ENCODE data around the gene SGCD. TPM values are rescaled to one million over a fixed set of nuclear protein-coding genes. Genes with fewer than 3 reads are reported as not detected.

The SGCD gene
- total RNA-seq, result 6.0 TPM
- long read RNA-seq, partial matches to known transcripts, result 0 of 5 reads
- long read RNA-seq, other reads (novel, unspliced or antisense), result 4 of 5 reads

DNA sequence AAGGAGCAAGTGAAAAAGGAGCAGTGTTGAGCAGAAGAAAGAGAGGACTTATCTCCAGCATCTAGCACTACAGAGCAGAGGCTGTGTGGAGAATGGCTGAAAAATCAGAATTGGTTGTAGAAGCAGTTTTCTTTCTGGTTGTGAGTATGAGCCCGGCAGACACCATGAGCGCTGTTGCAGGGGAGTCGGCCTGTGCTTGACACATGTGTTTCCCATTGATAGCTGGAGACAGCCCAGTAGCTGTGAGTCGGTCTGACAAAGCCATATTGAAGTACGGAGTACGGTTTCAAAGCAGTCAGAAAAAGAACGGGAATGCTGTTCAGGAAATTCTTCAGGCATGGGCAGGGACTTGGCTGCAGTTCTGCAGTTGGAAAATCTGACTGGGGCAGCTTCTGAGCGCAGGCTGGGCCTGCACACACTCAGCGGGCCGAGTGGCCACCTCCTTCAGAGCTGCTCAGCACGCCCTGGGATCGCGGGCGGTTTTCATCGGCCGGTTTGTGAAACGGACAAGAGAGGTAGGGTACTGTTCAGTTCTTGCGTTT is at the start of gene SGCD:
Gene SGCD (plus strand): TSS at position 447 of the 542 bp plus-strand sequence.
- Histone ChIP-seq H3K36me3 (no peaks in the 10 kb centered on the region), H3K4me1 (peaks cover 4% of the 10 kb centered on the region), H3K27ac (peak within 1 kb of the TSS; percentile 51), H3K9me3 (no peaks in the 10 kb centered on the region), H3K27me3 (ENCODE audit: low read depth) (no peaks in the 10 kb centered on the region), H3K4me3 (peak within 1 kb of the TSS; percentile 43)
- intact Hi-C loops (cut with DNase I), result no loop called here
- ATAC-seq (peak; percentile 77 to 87), DNase-seq (peak; percentile 47)
- TF ChIP-seq, protein P1, sequence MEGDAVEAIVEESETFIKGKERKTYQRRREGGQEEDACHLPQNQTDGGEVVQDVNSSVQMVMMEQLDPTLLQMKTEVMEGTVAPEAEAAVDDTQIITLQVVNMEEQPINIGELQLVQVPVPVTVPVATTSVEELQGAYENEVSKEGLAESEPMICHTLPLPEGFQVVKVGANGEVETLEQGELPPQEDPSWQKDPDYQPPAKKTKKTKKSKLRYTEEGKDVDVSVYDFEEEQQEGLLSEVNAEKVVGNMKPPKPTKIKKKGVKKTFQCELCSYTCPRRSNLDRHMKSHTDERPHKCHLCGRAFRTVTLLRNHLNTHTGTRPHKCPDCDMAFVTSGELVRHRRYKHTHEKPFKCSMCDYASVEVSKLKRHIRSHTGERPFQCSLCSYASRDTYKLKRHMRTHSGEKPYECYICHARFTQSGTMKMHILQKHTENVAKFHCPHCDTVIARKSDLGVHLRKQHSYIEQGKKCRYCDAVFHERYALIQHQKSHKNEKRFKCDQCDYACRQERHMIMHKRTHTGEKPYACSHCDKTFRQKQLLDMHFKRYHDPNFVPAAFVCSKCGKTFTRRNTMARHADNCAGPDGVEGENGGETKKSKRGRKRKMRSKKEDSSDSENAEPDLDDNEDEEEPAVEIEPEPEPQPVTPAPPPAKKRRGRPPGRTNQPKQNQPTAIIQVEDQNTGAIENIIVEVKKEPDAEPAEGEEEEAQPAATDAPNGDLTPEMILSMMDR (IDR thresholded peaks at IDR 0.05), result no peak

GRCh38 chr5:156277290-156277689 is 49.7 kb upstream of the SGCD start:
- Histone ChIP-seq H3K36me3 (no peaks in the 10 kb centered on the region), H3K9me3 (no peaks in the 10 kb centered on the region), H3K4me3 (no peak overlapping the region), H3K27ac (no peak overlapping the region), H3K27me3 (ENCODE audit: low read depth) (no peaks in the 10 kb centered on the region), H3K4me1 (no peaks in the 10 kb centered on the region)
- intact Hi-C loops (cut with DNase I), result no loop called here
- DNase-seq (no peak), ATAC-seq (no peak)
- TF ChIP-seq, protein P1 (IDR thresholded peaks at IDR 0.05), result no peak

GRCh38 chr5:156295431-156295830 is 31.5 kb upstream of the SGCD start:
- TF ChIP-seq, protein P1 (IDR thresholded peaks at IDR 0.05), result no peak
- Histone ChIP-seq H3K4me1 (no peaks in the 10 kb centered on the region), H3K36me3 (no peaks in the 10 kb centered on the region), H3K27ac (no peak overlapping the region), H3K9me3 (no peaks in the 10 kb centered on the region), H3K4me3 (no peak overlapping the region), H3K27me3 (ENCODE audit: low read depth) (no peaks in the 10 kb centered on the region)
- intact Hi-C loops (cut with DNase I), result no loop called here
- ATAC-seq (no peak), DNase-seq (no peak)

DNA sequence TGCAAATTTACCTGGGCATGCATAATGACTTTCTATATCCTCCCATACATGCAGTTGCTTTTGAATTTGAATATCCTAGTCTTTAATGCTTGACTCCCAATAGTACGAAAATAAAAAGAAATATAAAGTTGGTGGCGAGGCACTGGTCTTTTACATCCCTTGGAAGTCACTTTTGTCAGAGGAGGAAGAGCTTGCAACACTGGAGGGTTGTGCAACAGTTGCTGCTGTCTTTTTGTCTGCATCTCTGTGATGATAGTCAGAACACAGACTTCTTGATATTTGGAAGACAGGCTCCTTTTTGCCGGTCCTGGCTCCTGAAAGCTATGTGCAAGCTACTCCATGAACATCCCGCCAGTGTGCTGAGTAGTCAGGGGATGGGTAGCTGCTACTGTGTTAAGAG is 16.8 kb upstream of the SGCD start:
- Histone ChIP-seq H3K27me3 (ENCODE audit: low read depth) (no peaks in the 10 kb centered on the region), H3K36me3 (no peaks in the 10 kb centered on the region), H3K4me1 (no peaks in the 10 kb centered on the region), H3K27ac (no peak overlapping the region), H3K4me3 (no peak overlapping the region), H3K9me3 (peaks cover 7% of the 10 kb centered on the region)
- no peak for ATAC-seq
- intact Hi-C loops (cut with DNase I), result no loop called here
- no peak for DNase-seq
- TF ChIP-seq, protein P1 (IDR thresholded peaks at IDR 0.05), result no peak

DNA sequence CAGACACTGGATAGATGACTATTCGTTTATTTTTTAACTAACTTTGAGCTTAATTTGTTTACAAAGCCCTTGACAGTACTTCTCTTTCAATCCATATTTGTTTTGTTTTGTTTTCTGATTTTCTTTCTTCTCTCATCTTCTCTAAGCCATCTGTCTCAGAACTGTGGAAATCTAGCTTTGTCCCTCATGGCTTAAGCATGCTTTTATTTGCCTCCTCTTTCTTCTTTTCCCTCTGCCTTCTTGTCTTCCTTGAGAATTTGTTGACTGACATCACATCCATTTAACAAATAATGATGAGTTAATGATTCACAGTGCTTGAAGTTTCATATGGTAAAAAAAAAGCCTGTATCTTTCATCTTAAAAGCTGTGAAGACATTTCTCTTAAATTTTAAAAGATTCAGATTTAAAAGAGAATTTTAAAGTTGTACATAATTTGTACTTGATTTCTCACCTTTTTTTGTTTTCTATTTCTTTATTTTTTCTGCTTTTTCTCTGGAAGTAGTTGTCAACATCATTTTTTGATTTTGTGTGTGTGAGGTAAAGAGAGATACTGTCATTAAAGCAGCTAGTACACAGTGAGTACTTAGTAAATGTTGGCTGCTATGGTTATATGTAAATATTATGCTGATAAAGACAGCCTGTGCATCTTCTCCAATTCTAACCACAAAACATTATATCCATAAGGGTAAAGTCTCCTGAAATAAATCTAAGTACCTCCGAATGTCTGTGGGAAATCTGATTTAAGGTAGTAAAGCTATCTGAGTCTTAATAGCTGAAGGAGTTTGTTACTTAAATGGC is 13.9 kb upstream of the SGCD start:
- Histone ChIP-seq H3K9me3 (peaks cover 4% of the 10 kb centered on the region), H3K4me3 (no peak overlapping the region), H3K4me1 (no peaks in the 10 kb centered on the region), H3K27ac (no peak overlapping the region), H3K36me3 (no peaks in the 10 kb centered on the region), H3K27me3 (ENCODE audit: low read depth) (no peaks in the 10 kb centered on the region)
- TF ChIP-seq, protein P1 (IDR thresholded peaks at IDR 0.05), result no peak
- intact Hi-C loops (cut with DNase I), result no loop called here
- ATAC-seq (no peak), DNase-seq (no peak)
